IPS-NIHi11 (cell line): ENCODE measurements around the gene TAGLN3.

Experiments used
- DNase-seq: peaks from one replicate; pipeline ENCODE4 v3.0.0; 2012; ENCODE audit warnings: mixed read lengths, low spot score

The TAGLN3 gene

GRCh38 chr3:112048911-112049310 lies 50.2 kb downstream of the TAGLN3 start:
- no peak for DNase-seq

GRCh38 chr3:112053229-112053628 lies 54.5 kb downstream of the TAGLN3 start:
- DNase-seq = no peak

GRCh38 chr3:112056451-112056929 lies 57.8 kb downstream of the TAGLN3 start:
- DNase-seq = no peak

- no peak for DNase-seq
Observed at GRCh38 chr3:112059497-112059896, 60.8 kb downstream of the TAGLN3 start.

GRCh38 chr3:112061152-112061551 lies 62.4 kb downstream of the TAGLN3 start:
- no peak for DNase-seq
